Peyer's patch (tissue), 4 donors: ENCODE data around the gene MINAR1.

Experiments
- POLR2A ChIP-seq, 2 donors: fragments of 450-650 bp; IDR thresholded peaks; one replicate each; pipeline ENCODE4 v1.5.1; 2017; ENCODE audit warnings: antibody characterized with exemption in 2 of 2, mild to moderate bottlenecking in 2 of 2, moderate library complexity in 2 of 2
- TF ChIP-seq, protein P1 (sequence below), 6 experiments: fragments of 450-650 bp in 4 of 6; fragments of 200-600 bp in 2 of 6; sonication (generic) in 1 of 6; IDR thresholded peaks; one replicate each; pipeline ENCODE4 v1.5.1; 2017 to 2019; ENCODE audit warnings: antibody characterized with exemption in 6 of 6, mild to moderate bottlenecking in 3 of 6, moderate library complexity in 1 of 6

DNA sequence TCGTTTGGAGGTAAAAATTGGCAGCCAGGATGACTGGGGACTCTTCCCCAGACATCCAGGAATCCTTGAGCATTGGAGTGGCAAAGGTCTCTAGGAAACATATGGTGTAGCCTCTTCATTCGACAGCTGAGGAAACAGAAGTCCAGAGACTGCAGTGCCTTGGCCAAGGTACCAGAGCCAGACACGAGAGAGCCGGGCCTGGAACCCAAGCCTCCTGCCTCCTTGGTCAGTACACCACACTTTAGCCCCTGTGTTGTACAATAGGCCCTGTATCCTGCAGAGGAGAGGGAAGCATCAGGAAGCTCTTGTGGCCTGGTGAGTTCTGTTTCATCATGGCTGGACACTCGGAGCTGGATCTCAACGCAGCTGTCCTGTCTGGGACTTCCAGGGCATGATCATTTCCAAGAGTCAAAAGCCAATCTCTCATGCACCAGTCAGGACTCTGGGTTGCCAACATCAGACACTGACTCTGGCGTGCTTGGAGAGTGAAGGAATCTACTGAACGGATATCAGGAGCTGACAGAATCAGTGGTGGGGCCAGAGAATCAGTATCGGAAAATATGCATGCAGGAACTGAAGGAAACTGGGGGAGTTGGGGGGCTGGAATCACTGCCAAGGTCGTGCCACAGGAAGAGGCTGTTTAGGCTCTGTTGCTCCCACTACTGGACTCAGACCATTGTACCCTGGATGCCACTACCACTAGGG, 6.4 kb upstream of the MINAR1 start:
- no peak for TF ChIP-seq POLR2A (IDR thresholded peaks at IDR 0.05)
- TF ChIP-seq, protein P1, sequence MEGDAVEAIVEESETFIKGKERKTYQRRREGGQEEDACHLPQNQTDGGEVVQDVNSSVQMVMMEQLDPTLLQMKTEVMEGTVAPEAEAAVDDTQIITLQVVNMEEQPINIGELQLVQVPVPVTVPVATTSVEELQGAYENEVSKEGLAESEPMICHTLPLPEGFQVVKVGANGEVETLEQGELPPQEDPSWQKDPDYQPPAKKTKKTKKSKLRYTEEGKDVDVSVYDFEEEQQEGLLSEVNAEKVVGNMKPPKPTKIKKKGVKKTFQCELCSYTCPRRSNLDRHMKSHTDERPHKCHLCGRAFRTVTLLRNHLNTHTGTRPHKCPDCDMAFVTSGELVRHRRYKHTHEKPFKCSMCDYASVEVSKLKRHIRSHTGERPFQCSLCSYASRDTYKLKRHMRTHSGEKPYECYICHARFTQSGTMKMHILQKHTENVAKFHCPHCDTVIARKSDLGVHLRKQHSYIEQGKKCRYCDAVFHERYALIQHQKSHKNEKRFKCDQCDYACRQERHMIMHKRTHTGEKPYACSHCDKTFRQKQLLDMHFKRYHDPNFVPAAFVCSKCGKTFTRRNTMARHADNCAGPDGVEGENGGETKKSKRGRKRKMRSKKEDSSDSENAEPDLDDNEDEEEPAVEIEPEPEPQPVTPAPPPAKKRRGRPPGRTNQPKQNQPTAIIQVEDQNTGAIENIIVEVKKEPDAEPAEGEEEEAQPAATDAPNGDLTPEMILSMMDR (IDR thresholded peaks at IDR 0.05) = no peak
